ENCODE data around the gene C11orf52. TPM values are rescaled to one million over a fixed set of nuclear protein-coding genes. Genes with fewer than 3 reads are reported as not detected.
"Not testable (repeated sequence)": the region's sequence is repeated elsewhere in the genome, so short reads cannot be mapped to it uniquely, and the experiment has no call there.

Gene C11orf52
- total RNA-seq, 3 donors from 2014 or later: 3.2 to 12.8 (median 7.7) TPM

- ATAC-seq (peak; percentile 6), DNase-seq (no peak)
- H3K4me1 ChIP-seq (ENCODE audit: low read depth): no peaks in the 10 kb centered on the region
- no peaks in the 10 kb centered on the region for H3K9me3 ChIP-seq
- TF ChIP-seq CTCF (IDR thresholded peaks at IDR 0.05): no peak
- no peaks in the 10 kb centered on the region for H3K36me3 ChIP-seq (ENCODE audit: low read depth)
- intact Hi-C loops (cut with DNase I, micrococcal nuclease): no loop called here
- H3K4me3 ChIP-seq: peak overlapping the region; percentile 10
Observed at GRCh38 chr11:111878385-111878848, 40.3 kb upstream of the C11orf52 start.

DNA sequence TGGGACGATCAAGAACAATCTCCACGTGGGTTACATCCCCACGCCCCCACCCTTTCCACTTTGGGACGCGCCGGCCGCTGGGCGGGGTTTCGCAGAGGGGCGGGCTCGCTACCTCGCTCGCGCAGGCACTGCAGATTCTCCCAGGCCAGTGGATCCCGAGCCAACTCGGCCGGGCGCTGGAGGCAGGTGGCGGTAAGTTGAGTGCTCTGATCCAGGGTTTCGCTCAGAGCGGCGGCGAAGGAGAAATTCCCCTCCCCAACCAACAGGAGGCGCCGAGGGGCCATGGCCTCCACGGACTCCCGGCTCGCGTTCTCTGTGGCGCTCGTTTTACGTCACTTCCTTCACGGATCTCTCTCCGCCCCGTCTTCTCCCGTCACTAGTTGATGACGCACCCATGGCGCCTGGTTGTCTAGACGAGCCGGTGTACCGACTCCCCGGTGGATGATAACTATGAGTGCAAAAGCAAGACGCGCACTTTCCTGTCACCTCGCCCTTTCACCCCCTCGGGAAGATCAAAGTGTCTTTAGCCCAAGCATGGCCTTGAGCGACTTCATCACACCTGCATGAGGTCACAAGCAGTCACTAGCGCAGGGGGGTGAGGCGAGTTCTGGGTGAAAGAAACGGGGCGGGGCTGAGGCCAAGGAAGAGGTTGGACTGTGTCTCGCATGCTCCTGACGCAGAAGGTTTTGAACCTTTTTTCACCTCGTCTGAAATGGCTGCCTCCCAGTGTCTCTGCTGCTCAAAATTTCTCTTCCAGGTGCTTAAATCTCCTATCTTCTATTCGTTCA lies 39.7 kb upstream of the C11orf52 start, which contains the start of the genes CFAP68 and FDXACB1:
CFAP68 (plus strand) TSS at position 693 of the 788 bp plus-strand sequence; CDS start at position 713, 20 bp downstream.
FDXACB1 (minus strand) TSS at position 317 of the 788 bp plus-strand sequence; CDS start at position 284, 33 bp downstream.
- peak; percentile 97 for ATAC-seq
- Histone ChIP-seq H3K4me1 (ENCODE audit: low read depth) (no peaks in the 10 kb centered on the region), H3K9me3 (no peaks in the 10 kb centered on the region), H3K4me3 (peak within 1 kb of the TSS; percentile 10), H3K36me3 (ENCODE audit: low read depth) (no peaks in the 10 kb centered on the region)
- intact Hi-C loops (cut with DNase I, micrococcal nuclease): no loop called here
- DNase-seq: peak; percentile 95 to 98 (median 97)
- TF ChIP-seq CTCF (IDR thresholded peaks at IDR 0.05): peak; percentile 92

DNA sequence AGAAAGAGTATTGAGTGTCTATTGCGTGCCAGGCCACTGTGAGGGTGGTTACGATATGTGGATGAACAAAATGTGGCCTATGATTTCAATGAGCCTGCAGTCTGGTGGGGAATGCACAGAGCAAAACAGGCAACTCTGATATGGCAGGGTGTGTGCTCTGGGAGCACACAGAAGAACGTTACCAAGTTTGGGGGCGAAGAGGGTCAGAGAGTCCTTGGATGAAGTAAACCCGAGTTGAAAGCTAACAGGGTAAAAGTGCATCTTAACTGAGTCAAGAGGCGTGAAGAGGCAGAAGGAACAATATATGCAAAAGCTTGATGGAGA lies 39.1 kb upstream of the C11orf52 start:
- Histone ChIP-seq H3K4me3 (no peak overlapping the region), H3K9me3 (no peaks in the 10 kb centered on the region), H3K4me1 (ENCODE audit: low read depth) (no peaks in the 10 kb centered on the region), H3K36me3 (ENCODE audit: low read depth) (no peaks in the 10 kb centered on the region)
- TF ChIP-seq CTCF (IDR thresholded peaks at IDR 0.05): no peak
- intact Hi-C loops (cut with DNase I, micrococcal nuclease): no loop called here
- DNase-seq (no peak), ATAC-seq (no peak)

DNA sequence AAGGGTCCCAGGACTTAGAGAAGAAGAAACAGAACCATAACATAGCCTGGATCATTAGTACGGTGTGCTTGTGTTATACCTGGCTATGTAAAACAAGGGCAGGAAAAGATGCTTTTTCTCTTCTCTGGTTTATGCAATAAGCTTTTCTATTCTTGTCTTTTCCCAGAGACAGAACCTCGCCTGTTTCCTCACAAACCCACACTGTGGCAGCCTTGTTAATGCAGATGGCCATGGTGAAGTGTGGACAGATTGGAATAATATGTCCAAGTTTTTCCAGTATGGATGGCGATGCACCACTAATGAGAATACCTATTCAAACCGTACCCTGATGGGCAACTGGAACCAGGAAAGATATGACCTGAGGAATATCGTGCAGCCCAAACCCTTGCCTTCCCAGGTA lies 36.5 kb upstream of the C11orf52 start:
- TF ChIP-seq CTCF (IDR thresholded peaks at IDR 0.05): no peak
- DNase-seq (no peak), ATAC-seq (no peak)
- Histone ChIP-seq H3K9me3 (no peaks in the 10 kb centered on the region), H3K36me3 (ENCODE audit: low read depth) (no peaks in the 10 kb centered on the region), H3K4me3 (no peak overlapping the region), H3K4me1 (ENCODE audit: low read depth) (no peaks in the 10 kb centered on the region)
- intact Hi-C loops (cut with DNase I, micrococcal nuclease): no loop called here

GRCh38 chr11:111885053-111885452 lies 33.7 kb upstream of the C11orf52 start:
- intact Hi-C loops (cut with DNase I, micrococcal nuclease); DNase-seq; H3K4me1 ChIP-seq (ENCODE audit: low read depth); H3K9me3 ChIP-seq; ATAC-seq; H3K4me3 ChIP-seq; H3K36me3 ChIP-seq (ENCODE audit: low read depth): not testable (repeated sequence)

DNA sequence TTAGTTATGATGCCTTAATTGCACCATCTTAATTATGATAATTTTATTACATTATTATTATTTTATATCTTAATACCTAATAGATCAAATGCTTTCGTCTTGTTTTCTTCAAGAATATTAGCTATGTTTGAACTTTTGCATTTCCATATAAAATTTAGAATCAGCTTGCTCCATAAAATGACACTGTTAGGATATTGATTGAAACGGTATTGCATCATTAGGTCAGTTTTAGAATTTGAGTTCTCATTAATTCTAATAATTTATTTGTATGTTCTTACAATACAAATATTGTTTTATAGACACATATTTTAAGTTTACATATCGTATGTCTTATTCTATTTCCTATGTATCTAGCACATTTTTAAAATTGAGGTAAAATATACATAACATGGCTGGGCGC lies 32.7 kb upstream of the C11orf52 start:
- DNase-seq (no peak), ATAC-seq (no peak)
- Histone ChIP-seq H3K36me3 (ENCODE audit: low read depth) (no peaks in the 10 kb centered on the region), H3K4me3 (no peak overlapping the region), H3K4me1 (ENCODE audit: low read depth) (no peaks in the 10 kb centered on the region), H3K9me3 (no peaks in the 10 kb centered on the region)
- intact Hi-C loops (cut with DNase I, micrococcal nuclease): no loop called here
- no peak for TF ChIP-seq CTCF (IDR thresholded peaks at IDR 0.05)

Data from mucosa of descending colon (tissue), 3 donors.